Urinary bladder (tissue), 4 donors: ENCODE results near the gene SGCE. TPM values are rescaled to one million over a fixed set of nuclear protein-coding genes. Genes with fewer than 3 reads are reported as not detected.

ENCODE experiments used
- DNase-seq: peaks from one replicate; pipeline ENCODE4 v3.0.0-alpha.2; 2015; ENCODE audit errors: extremely low spot score
- H3K27ac ChIP-seq: one replicate; pipeline ENCODE4 v1.5.1; 2013; ENCODE audit warnings: low read depth, mild to moderate bottlenecking, moderate library complexity
- H3K36me3 ChIP-seq: one replicate; pipeline ENCODE4 v1.6.1; 2013; ENCODE audit warnings: mild to moderate bottlenecking, moderate library complexity; ENCODE audit not compliant: insufficient read depth
- H3K4me1 ChIP-seq: one replicate; pipeline ENCODE4 v1.6.1; 2013; ENCODE audit warnings: mild to moderate bottlenecking, moderate library complexity; ENCODE audit not compliant: insufficient read depth
- H3K4me3 ChIP-seq: one replicate; pipeline ENCODE4 v1.5.1; 2013; ENCODE audit warnings: low read depth, low read length
- WGBS: extraction: QIAGEN DNeasy Blood & Tissue Kit; methylation state at CpG from one replicate; pipeline ENCODE4 v1.1.7; 2013; 5-methylcytosine and 5-hydroxymethylcytosine counted together
- polyA plus RNA-seq: library from polyadenylated mRNA; stranded (reverse); fragments of 200-250 nt; gene quantifications from one replicate; pipeline ENCODE4 v1.2.3, GENCODE V29; 2013
- total RNA-seq: library from RNA; depleted of rRNA; stranded (reverse); fragments of >200 nt; gene quantifications from one replicate; pipeline ENCODE4 v1.2.3, GENCODE V29; 2014
- donor health status: healthy with polysubstance abuse.
- donor health status: healthy.

Gene SGCE
- total and polyA plus RNA-seq, 2 donors = 85.3 to 201 TPM

DNA sequence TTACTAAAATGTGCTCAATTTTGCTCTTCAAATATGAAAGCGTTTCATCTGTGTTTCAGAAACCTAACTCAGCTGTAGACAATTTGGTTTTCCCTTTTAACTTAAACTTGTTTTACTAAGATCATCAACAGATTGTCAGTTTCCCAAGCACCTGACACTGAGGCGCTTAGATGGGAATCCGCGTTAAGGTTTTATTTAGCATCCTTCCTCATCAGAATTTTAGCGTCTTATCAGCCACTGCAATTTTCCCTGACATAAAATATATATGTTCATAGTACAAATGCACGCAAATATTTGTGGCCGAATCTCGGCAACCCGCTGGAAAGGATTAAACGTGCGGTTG lies 1.2 kb downstream of the SGCE start:
- DNase-seq = no peak
- 8% methylated on average over 11 of the region's 11 CpGs for WGBS

DNA sequence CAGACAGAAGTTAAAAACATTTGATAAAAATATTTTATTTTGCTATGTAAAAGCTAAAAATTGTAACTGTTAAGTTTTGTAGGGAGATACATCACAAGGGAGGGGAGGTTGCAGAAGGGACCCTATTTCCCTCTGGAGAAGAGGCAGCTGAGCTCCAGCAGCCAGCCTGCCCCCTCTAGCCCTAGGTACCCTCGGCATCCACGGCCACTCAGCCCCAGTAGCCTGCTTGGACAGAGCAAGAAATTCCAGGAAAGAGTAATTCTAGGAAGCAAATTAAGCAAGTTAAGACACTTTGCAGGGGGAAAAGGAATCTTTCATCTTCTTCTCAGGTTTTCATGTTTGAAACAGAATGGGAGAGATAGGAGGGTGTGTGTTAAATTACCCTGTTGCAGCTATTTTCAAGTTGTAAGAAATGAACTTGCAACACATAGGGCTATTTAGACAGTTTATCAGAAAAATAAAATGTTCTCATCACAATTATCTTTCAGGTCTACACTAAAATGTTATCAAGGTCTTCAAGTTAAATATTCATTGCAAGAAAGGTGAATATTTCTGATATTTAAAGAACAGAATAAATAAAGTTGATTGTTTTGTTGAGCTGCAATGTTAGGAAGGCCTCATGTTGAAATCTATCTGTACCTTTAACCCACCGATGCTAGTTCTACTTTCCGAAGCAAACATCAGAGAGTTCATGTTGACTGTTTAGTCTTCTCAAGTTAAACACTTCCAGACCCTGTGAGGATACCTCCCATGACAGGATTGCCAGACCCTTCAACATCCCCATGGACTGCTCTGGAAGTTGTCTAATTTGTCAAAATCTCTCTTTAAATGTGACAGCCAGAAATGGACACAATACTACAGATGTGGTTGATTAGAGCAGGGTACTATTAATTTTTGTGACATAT lies 5.5 kb downstream of the SGCE start:
- no peak overlapping the region for H3K27ac ChIP-seq
- 72% methylated on average over 4 of the region's 4 CpGs for WGBS
- no peaks in the 10 kb centered on the region for H3K36me3 ChIP-seq
- DNase-seq = no peak
- no peak overlapping the region for H3K4me3 ChIP-seq
- H3K4me1 ChIP-seq = no peaks in the 10 kb centered on the region

More for the DNA sequence above, 1.2 kb downstream of the SGCE start:
- Histone ChIP-seq H3K4me3 (peak overlapping the region; percentile 65), H3K4me1 (no peaks in the 10 kb centered on the region), H3K27ac (no peak overlapping the region), H3K36me3 (no peaks in the 10 kb centered on the region)

DNA sequence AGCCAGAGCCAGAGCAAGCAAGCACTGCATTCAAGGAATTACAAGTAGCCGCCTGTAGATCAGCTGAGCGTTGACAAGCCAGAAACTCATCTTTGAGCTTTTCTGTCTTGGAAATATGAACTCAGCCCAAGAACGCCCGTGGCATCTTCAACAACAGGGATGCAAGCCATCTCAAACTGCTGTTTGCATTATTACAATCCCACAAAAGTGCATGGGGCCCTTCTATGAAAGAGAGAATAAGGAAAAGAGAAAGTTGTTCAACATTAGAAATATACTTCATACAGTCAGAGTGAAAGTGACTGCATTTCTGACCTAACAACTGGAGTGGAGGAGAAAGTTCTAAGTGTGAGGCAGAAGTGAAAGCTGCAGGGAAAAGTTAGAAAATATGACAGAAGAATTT lies 6.5 kb downstream of the SGCE start:
- Histone ChIP-seq H3K27ac (no peak overlapping the region), H3K4me1 (no peaks in the 10 kb centered on the region), H3K36me3 (no peaks in the 10 kb centered on the region), H3K4me3 (no peak overlapping the region)
- WGBS = 34% methylated on average over 4 of the region's 4 CpGs
- DNase-seq = no peak

DNA sequence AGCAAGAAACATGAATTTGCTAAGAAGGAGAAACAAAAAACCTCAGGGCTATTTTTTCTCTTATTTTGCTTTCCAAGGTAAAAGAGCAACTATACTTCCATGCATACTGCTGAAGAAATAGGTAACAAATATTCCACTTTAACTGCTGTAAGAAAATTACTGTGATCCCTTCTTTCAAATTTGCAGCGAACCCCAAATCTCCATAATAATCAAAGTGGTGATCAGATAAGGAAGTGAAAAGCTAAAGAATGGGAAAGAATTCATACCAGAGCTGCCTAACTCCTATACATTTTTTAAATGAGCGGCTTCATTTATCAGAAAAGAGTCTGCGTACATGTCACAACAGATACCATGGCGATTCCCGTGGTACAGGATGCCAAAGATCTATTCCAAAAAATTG lies 7.2 kb downstream of the SGCE start:
- Histone ChIP-seq H3K4me1 (no peaks in the 10 kb centered on the region), H3K27ac (no peak overlapping the region), H3K4me3 (no peak overlapping the region), H3K36me3 (no peaks in the 10 kb centered on the region)
- WGBS = 85% methylated on average over 5 of the region's 5 CpGs
- no peak for DNase-seq

DNA sequence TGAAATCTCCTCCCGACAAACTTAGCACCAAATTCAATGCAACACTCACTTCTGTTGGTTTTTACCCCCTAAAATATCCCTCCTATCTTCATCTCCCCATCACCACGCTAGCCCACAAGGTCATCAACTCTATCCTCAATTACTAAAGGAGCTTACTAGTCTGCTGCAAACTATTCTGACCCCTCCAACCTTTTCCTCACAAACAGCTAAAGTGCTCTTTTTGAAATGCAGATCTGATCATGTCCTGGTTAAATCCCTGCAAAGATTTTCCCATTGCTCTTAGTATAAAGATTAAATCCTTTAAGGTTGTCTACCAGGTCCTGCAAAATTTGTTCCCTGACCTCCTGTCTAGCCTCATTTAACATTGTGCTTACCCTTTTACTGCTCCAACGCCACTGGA lies 8.6 kb downstream of the SGCE start:
- H3K27ac ChIP-seq = no peak overlapping the region
- no peaks in the 10 kb centered on the region for H3K36me3 ChIP-seq
- no peak for DNase-seq
- H3K4me1 ChIP-seq = no peaks in the 10 kb centered on the region
- 91% methylated on average over 3 of the region's 3 CpGs for WGBS
- no peak overlapping the region for H3K4me3 ChIP-seq

DNA sequence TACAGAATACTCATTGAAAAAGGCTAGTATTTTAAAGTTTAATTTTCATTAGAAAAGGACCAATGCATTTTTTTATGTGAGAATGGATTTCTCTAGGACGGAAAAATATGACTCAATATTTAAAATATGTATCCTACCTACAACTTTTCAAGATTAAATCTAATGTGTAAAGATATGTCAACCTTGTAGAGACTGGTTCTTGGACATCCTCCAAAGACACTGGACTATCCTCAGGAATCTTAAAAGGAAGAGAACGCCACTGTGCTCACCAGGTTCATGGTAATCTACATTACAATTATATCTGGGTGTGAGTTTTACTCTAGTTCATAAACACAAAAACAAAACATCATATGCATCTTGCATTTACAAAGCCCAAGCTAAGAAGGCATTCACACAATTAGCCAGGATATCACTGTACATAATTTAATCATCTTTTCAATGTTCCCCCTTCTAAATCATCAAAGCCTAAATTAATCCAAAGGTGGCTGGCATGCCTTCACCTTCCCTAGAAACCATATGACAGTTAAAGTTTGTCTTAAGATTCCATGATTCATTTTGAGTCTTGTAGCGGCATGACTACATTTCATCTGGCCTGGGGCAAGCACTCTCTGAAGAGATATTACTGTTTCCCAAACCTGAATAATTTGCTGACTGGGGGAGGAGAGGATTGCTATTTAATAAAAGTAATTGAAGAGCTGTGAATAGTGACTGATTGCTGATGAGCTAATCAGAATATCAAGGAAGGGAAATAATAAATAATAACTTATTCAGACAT lies 12.0 kb downstream of the SGCE start:
- 87% methylated on average over 3 of the region's 3 CpGs for WGBS
- Histone ChIP-seq H3K27ac (no peak overlapping the region), H3K4me3 (no peak overlapping the region), H3K36me3 (no peaks in the 10 kb centered on the region), H3K4me1 (no peaks in the 10 kb centered on the region)
- no peak for DNase-seq

DNA sequence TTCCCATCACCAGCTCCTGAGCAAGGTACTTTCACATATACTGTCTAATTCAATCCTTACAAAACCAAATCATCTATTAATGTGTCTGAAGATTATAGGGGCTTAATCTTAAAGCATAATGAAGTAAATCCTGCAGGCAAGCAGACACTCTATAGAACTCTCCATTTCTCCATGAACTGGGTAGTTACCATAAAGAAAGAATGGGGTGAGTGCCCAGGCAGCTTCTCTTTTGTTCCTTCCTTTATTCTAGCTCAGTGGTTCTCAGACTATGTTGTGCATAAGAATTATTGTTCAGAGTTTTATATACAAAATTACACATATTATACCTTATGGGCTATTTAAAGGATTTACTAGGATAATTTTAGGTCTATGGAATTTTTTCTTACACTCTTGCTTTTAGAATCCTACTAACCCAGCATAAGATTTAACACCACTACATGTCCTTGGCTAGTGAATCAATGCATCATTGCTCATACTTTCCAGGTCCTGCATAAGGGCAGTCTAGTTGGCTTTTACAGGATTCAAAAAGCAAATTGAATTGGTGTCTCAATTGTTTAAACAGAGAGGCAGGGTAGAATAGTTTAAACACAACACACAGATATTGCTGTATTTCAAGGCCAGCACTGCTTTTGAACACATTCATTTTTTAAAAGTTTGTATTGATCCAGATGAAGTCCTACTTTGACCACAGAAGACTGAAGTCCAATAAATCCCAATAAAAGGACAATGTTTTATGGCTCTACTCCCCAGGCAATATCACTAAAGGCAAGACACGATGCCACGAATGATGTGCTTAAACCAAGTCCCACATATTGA lies 12.9 kb downstream of the SGCE start:
- no peak for DNase-seq
- Histone ChIP-seq H3K36me3 (no peaks in the 10 kb centered on the region), H3K4me1 (no peaks in the 10 kb centered on the region), H3K27ac (no peak overlapping the region), H3K4me3 (no peak overlapping the region)
- WGBS = 95% methylated on average over 2 of the region's 2 CpGs

DNA sequence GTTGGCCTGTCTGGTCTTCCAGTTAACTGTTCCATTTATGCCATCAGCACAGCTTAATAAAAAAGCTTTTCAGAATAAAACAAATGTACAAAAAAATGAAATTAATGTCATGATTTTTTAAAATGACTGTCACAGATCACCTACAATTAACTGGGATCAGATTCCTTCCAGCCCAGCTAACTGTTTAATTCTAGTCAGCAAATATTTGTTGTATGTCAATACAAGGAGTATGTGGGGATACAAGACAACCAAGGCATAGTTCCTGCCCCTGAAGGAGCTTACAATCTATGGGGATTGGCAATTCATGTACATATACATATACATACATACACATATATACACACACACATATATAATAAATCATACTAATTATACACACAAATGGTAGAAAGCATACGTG lies 16.5 kb downstream of the SGCE start:
- DNase-seq = no peak
- Histone ChIP-seq H3K4me1 (no peaks in the 10 kb centered on the region), H3K27ac (no peak overlapping the region), H3K36me3 (no peaks in the 10 kb centered on the region), H3K4me3 (no peak overlapping the region)
- 96% methylated on average over 1 of the region's 1 CpG for WGBS

DNA sequence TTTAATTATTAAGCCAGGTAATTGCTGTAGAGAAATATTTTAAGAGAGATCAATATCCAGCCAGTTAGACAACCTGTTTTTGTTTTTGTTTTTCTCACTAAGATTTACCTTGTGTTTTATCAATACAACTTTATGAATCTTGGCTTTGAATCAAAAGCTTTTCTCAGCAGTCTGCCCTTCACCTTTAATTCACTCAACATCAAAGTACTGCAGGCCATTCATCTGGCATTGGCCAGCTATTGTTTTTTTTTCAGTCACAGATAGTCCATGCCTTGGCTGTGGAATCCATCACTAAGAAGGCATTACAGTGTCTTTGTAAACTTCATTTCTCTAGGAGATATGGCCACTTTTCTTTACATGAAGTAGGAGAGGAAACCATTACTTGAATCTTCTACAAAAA lies 20.2 kb downstream of the SGCE start:
- Histone ChIP-seq H3K4me1 (no peaks in the 10 kb centered on the region), H3K36me3 (no peaks in the 10 kb centered on the region), H3K27ac (no peak overlapping the region), H3K4me3 (no peak overlapping the region)
- no peak for DNase-seq

DNA sequence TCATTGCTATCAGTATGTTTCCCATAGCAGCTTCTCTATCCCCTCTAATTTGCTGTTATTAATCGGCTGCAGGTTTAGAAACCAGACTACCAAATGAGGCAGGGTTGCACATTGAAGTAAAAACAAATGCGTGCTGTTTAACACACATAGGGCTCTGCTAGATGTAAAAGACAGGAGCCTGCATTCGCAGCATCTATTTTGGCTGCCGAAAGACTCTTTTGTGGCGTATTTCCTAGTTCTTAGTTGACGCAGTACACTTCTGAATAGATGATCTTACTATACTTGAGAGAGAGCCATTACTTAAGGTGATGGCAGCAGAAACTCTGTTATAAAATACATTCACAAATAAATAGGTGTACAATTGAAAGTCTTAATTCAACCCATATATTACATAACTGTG lies 21.4 kb downstream of the SGCE start:
- no peaks in the 10 kb centered on the region for H3K4me1 ChIP-seq
- WGBS = 93% methylated on average over 6 of the region's 6 CpGs
- H3K27ac ChIP-seq = no peak overlapping the region
- DNase-seq = no peak
- no peak overlapping the region for H3K4me3 ChIP-seq
- no peaks in the 10 kb centered on the region for H3K36me3 ChIP-seq

DNA sequence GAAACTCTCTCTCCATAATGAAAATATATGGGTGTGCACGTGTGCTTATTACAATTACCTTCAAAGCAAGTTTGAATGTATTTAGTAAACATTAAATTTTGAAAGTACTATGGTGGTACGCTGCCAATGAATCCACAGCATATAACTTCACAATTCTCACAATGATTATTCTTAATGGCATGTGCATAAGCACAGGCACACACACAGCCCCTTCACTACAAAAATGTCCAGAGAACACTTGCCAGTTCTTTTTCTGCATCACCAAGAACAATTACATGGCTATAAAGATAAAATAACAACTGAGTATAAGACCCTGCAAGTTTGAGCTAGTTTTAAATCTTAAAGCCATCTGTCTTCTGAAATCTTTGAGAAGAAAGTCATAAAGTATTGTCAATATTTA lies 22.2 kb downstream of the SGCE start:
- Histone ChIP-seq H3K4me1 (no peaks in the 10 kb centered on the region), H3K27ac (no peak overlapping the region), H3K4me3 (no peak overlapping the region), H3K36me3 (no peaks in the 10 kb centered on the region)
- no peak for DNase-seq
- WGBS = 73% methylated on average over 2 of the region's 2 CpGs

DNA sequence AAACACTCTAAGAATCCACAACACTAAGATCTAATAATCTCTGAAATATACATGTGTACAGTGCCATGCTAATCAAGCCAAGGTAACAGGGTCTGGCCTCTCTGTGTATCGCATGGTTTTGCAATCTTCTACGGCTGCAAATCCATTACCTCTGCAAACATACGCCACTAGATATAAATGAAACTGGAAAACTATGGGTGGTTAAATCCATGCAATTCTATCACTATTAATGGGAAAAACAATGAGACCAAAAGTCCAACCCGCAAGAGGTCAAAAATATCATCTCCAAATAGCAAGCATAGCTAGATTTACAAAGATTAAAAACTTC lies 23.0 kb downstream of the SGCE start:
- H3K4me3 ChIP-seq = no peak overlapping the region
- DNase-seq = no peak
- WGBS = 85% methylated on average over 4 of the region's 4 CpGs
- no peaks in the 10 kb centered on the region for H3K36me3 ChIP-seq
- no peaks in the 10 kb centered on the region for H3K4me1 ChIP-seq
- no peak overlapping the region for H3K27ac ChIP-seq

DNA sequence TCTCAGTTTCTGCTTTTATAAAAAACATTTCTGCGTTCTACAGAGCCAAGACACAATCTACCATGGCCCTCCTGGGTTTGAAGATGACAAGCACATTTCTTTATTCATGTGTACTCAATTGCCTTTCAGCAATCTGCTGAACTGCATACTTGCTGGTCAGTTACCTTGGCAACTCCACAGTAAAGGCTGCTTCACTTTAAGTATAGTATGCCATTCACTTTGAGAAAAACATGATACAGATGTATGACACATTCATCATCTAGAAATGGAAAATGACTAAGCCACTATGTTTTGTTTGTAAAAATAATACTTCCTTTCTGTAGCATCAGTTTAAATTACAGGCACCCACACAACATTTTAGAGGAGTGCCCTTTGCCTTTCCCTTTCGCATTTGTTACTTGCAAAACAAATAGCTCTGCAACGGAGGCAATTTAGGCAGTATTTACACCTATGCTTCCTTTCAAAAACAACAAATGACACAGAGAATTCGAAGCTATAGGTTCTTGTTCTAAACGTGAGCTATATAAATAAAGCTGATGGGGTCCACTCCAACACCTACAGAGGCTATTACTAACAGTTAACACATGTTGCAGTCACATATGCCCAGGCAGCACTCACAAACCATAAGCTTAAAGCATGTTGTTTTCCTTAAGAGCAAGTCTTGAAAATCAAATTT lies 23.5 kb downstream of the SGCE start:
- Histone ChIP-seq H3K4me3 (no peak overlapping the region), H3K27ac (no peak overlapping the region), H3K4me1 (no peaks in the 10 kb centered on the region), H3K36me3 (no peaks in the 10 kb centered on the region)
- DNase-seq = no peak
- 48% methylated on average over 5 of the region's 5 CpGs for WGBS
